H1 (cell line): ENCODE data around the gene CNOT3. TPM values are rescaled to one million over a fixed set of nuclear protein-coding genes. Genes with fewer than 3 reads are reported as not detected.

Experiments used
- CBX5 ChIP-seq: fragments of 300-800, 300-1000 bp; sonication (generic); IDR thresholded peaks from 2 replicates; pipeline ENCODE4 v1.7.1; 2016; ENCODE audit warnings: antibody characterized with exemption, low read length, low read depth
- FOSL1 ChIP-seq: IDR thresholded peaks from 2 replicates; pipeline ENCODE4 v1.6.1; 2011; ENCODE audit warnings: mild to moderate bottlenecking, low read depth, low read length, moderate library complexity; ENCODE audit not compliant: insufficient read depth
- GABPA ChIP-seq: IDR thresholded peaks from 2 replicates; pipeline ENCODE4 v1.6.1; 2011; ENCODE audit warnings: mild to moderate bottlenecking, low read length, moderate library complexity, borderline replicate concordance; ENCODE audit not compliant: insufficient read depth
- HDAC2 ChIP-seq, 2 experiments: fragments of 300-600 bp in 1 of 2; sonication (generic) in 1 of 2; IDR thresholded peaks; 2 replicates each; pipeline ENCODE4 v1.6.1; 2011 to 2012; ENCODE audit warnings: low read depth in 2 of 2, low read length in 2 of 2, mild to moderate bottlenecking in 2 of 2, moderate library complexity in 2 of 2, borderline replicate concordance in 1 of 2, inconsistent platforms in 1 of 2
- KDM4A ChIP-seq: IDR thresholded peaks from one replicate; pipeline ENCODE4 v1.7.1; 2012; ENCODE audit warnings: low read depth, mild to moderate bottlenecking, moderate library complexity, low read length, inconsistent platforms; ENCODE audit not compliant: severe bottlenecking
- NANOG ChIP-seq: IDR thresholded peaks from 2 replicates; pipeline ENCODE4 v1.6.1; 2011; ENCODE audit warnings: low read length, low read depth, mild to moderate bottlenecking, inconsistent platforms; ENCODE audit not compliant: insufficient read depth, poor library complexity, severe bottlenecking
- PHF8 ChIP-seq: fragments of 200-600 bp; sonication (generic); conservative IDR thresholded peaks from 2 replicates; pipeline ENCODE4 v1.7.1; 2012; ENCODE audit warnings: low read depth, mild to moderate bottlenecking, inconsistent platforms, low read length, moderate library complexity
- POLR2A ChIP-seq, 2 experiments: IDR thresholded peaks; 1 replicate in 1 of 2; 2 replicates in 1 of 2; pipeline ENCODE4 v1.6.1; 2011; ENCODE audit warnings: low read depth in 2 of 2, low read length in 2 of 2, mild to moderate bottlenecking in 2 of 2; ENCODE audit errors: control extremely low read depth in 1 of 2
- RBBP5 ChIP-seq: IDR thresholded peaks from 2 replicates; pipeline ENCODE4 v1.7.1; 2012; ENCODE audit warnings: low read depth, mild to moderate bottlenecking, inconsistent platforms, low read length, moderate library complexity, borderline replicate concordance
- RXRA ChIP-seq: IDR thresholded peaks from 2 replicates; pipeline ENCODE4 v1.6.1; 2011; ENCODE audit warnings: low read depth, mild to moderate bottlenecking, low read length, moderate library complexity; ENCODE audit not compliant: insufficient read depth
- SUZ12 ChIP-seq: fragments of 200-600 bp; sonication (generic); IDR thresholded peaks from 2 replicates; pipeline ENCODE4 v1.6.1; 2012; ENCODE audit warnings: mild to moderate bottlenecking, inconsistent platforms, low read length, moderate library complexity, mixed read lengths
- polyA plus RNA-seq, 7 experiments: library from polyadenylated mRNA; depleted of rRNA in 3 of 7; stranded (reverse) in 5 of 7; unstranded in 2 of 7; fragments of >200 nt in 5 of 7; fragments of 200-250 nt in 2 of 7; gene quantifications; 1 replicate in 5 of 7; 2 replicates in 1 of 7; 4 replicates in 1 of 7; pipeline versions ENCODE4 v1.2.1 to v1.2.3, GENCODE V29; 2011 to 2013; ENCODE audit warnings: missing spikeins in 2 of 7, mixed read lengths in 2 of 7
- total RNA-seq: library from RNA; stranded (reverse); fragmentation: NEBNext Ultra II Directional; extraction: Animal tissue kit (Norgen Biotek cat#: 25700); gene quantifications from 2 replicates; pipeline ENCODE4 v1.2.1, GENCODE V29; 2021
- TF ChIP-seq, protein P1 (sequence below), 3 experiments: IDR thresholded peaks; 1 replicate in 2 of 3; 2 replicates in 1 of 3; pipeline versions ENCODE4 v1.5.1 to v1.6.1; 2011; ENCODE audit warnings: low read length in 3 of 3, mild to moderate bottlenecking in 3 of 3, inconsistent platforms in 2 of 3, low read depth in 1 of 3, moderate library complexity in 1 of 3; ENCODE audit not compliant: insufficient read depth in 1 of 3; ENCODE audit errors: control extremely low read depth in 1 of 3
- TF ChIP-seq, protein P2 (sequence below): IDR thresholded peaks from 2 replicates; pipeline ENCODE4 v1.6.1; 2011; ENCODE audit warnings: low read depth, mild to moderate bottlenecking, low read length; ENCODE audit not compliant: insufficient read depth

CNOT3 gene
- total and polyA plus RNA-seq, 2 of the 8 experiments (the other 6 are each of a cell fraction or from before 2014, with no cell fraction given): 21.2 to 86.4 TPM

DNA sequence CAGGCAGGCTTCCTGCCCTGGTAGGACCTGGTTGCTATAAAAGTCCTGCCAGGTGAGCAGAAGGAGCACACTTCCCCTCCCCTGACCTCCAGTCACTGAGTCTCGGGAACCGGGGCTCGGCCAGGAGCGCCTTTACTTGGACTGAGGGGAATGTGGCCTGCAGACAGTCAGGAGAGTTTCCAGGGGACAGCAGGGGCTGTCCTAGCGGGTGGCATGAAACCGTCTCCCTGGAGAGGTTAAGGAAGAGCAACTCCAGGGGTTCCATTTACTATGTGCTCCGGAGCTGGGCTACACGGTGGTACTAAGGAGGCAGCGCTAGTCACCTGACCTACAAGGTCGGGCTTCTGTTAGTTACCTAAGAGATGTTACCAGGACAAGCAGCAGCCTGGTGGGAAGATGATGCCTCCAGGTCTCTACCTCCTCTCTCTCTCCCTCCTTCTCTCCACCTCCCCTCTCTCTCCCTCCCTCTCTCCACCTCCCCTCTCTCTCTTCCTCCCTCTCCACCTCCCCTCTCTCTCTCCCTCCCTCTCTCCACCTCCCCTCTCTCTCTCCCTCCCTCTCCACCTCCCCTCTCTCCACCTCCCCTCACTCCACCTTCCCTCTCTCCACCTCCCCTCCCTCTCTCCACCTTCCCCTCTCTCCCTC is 4.1 kb upstream of the CNOT3 start (continued):
- TF ChIP-seq, protein P1, sequence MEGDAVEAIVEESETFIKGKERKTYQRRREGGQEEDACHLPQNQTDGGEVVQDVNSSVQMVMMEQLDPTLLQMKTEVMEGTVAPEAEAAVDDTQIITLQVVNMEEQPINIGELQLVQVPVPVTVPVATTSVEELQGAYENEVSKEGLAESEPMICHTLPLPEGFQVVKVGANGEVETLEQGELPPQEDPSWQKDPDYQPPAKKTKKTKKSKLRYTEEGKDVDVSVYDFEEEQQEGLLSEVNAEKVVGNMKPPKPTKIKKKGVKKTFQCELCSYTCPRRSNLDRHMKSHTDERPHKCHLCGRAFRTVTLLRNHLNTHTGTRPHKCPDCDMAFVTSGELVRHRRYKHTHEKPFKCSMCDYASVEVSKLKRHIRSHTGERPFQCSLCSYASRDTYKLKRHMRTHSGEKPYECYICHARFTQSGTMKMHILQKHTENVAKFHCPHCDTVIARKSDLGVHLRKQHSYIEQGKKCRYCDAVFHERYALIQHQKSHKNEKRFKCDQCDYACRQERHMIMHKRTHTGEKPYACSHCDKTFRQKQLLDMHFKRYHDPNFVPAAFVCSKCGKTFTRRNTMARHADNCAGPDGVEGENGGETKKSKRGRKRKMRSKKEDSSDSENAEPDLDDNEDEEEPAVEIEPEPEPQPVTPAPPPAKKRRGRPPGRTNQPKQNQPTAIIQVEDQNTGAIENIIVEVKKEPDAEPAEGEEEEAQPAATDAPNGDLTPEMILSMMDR (IDR thresholded peaks at IDR 0.05; ENCODE audit: control extremely low read depth in 1 of 3, insufficient read depth in 1 of 3, low read depth in 1 of 3, low read length in 3 of 3): no peak
- TF ChIP-seq POLR2A (IDR thresholded peaks at IDR 0.05; ENCODE audit: control extremely low read depth in 1 of 2, low read depth in 2 of 2, low read length in 2 of 2) (no peak), GABPA (no peak), HDAC2 (IDR thresholded peaks at IDR 0.05; ENCODE audit: borderline replicate concordance in 1 of 2, low read depth in 2 of 2, low read length in 2 of 2) (peak in 1 of 2 experiments; percentile 87; a peak in 1 of 4 replicates), CBX5 (peak; percentile 69; the same call in 1 of the 2 replicates), FOSL1 (0 out of 2 replicates have a peak, but pooled peaks have one; percentile 25), NANOG (no peak), KDM4A (no peak), PHF8 (0 out of 2 replicates have a peak, but pooled peaks have one; percentile 23), SUZ12 (peak; percentile 37; the same call in 1 of the 2 replicates), RBBP5 (no peak), RXRA (peak; percentile 70; the same call in 1 of the 2 replicates)
- TF ChIP-seq, protein P2, sequence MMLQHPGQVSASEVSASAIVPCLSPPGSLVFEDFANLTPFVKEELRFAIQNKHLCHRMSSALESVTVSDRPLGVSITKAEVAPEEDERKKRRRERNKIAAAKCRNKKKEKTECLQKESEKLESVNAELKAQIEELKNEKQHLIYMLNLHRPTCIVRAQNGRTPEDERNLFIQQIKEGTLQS: peak; percentile 27; the same call in 1 of the 2 replicates
